GM18508 (cell line): ENCODE measurements around the gene RRP15.

Source experiments
- ATAC-seq: cut with Tn5 transposase; IDR thresholded peaks from one replicate; pipeline ENCODE4 v1.9.1; 2021; ENCODE audit warnings: moderate number of reproducible peaks; ENCODE audit not compliant: insufficient read depth, unreplicated experiment

Gene RRP15

DNA sequence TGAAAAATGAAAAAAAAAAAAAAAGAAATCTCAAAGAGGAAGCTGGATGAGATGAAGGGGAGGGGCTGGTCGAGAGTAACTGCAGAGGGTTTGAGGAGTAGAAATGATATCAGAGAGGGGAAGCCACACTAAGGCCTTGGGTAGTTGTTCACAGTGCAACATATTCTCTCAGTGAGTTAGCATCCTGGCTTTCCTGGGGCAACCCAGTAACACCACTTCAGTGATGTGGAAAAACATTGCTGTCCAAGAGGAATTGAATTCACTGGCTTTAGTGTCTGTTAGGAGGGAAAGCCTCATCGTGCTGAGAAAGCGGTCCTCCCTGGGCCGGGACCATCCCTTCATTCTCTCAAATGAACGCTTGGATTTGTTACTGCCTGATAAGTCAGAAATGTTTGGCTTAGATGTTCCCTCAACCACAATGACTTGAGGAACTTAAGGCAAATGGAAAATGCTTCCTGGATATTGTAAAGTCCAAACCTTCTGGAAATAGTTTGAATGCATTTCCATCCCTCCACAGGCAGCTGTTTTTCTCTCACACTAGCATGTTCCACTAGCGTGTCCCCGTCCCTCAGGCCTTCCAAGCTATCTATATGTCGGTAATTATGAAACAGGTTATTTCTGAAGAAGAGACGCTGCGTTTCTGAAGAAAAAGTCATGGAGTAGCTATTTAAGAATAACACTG is 72.3 kb downstream of the RRP15 start:
- no peak for ATAC-seq

DNA sequence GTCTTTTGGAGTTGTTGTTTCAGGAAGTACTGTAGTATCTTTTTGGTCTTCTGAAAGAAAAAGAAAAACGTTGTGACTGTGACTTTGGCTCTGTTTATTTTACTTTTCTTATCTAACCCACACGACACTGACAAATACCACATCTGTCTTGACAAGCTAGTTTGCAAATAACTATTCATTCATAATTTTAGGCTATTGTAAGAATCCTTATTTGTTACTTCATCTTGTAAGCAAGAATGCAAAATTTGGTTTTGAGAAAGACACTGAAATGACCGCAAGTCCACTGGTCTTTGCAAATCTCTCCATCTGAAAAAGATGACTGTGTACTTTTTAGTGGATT is 72.8 kb downstream of the RRP15 start:
- ATAC-seq, result no peak

DNA sequence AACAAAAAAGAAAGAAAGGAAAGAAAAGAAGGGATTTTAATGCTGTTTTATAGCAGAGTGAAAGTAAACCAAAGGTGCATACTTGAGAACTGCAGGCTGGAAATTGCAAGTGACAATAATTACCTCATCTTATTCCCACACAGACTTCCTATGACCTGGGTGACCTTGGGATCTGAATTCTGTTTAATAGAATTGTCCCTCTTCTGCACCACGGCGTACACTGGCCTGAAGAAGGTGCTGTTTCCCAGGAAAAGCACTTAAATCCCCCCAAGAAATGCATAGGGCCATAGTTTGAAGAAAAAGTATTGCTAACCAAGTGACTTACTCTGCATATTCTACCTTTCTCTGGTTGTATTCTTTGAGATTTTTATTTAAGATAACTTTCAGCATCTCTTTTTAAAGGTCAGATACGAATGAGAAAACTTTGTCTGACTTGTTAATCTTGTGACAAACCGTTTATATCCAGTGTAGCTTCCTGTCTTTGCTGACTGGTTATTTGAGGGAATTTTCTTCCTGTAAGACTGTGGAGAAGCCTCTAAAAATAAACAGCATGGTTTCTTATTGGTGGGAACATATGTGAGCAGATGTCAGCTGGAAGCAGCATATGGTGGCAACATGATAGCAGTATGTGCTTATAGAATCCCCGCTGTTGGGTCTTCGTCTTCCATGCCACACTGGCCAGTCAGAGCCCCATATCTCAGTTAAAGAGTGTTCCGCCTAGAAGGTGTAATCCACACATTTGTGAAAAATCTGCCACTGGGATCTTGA is 76.4 kb downstream of the RRP15 start:
- ATAC-seq, result no peak

DNA sequence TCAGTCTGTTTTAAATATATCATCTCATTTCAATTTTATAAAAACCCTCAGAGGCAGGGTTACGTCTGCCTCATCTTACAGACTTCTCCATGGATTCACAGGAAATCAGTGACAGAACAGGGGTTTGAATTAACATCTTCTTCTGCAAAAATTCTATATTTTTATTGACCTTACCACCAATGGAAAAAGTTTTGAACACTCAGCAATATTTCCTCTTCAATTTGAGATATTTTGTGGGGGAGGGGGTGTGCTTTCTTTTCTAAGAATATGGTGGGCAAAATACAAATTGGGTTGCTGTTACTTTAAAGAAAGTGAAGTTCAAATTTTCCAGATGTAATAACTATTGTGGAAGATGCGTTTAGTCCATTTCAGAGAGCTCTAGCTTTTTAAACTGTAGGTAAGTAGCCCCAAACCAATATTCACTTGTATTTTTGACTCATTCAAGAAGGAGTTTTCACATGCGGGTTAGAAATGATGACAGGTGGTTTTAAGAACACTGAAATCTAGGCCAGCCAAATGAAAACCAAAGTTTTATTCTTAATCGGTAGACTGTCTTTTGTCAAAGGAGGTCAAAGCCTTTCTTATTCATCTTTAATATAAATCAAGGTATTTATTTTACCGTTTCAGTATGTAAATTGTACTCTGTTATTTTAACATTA is 77.5 kb downstream of the RRP15 start:
- ATAC-seq, result no peak

DNA sequence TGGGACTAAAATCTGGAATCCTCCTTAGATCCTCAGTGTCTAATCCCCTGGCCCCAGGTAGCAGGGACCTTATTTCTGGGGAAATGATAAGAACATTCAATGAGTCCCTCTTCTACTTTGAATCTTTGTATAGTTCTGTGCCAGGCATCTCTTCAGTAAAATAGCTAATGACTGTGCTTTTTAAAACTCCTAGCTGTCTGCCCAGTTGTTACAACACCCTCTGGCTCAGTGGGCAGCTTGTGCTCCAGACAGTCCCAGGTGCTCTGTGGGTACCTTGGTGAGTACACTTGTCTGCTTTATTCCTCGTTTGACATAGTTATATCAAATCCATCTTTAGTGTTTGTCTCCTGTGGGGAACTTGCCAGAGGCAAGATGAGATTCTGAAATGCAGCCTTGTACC is 78.0 kb downstream of the RRP15 start:
- ATAC-seq, result no peak

DNA sequence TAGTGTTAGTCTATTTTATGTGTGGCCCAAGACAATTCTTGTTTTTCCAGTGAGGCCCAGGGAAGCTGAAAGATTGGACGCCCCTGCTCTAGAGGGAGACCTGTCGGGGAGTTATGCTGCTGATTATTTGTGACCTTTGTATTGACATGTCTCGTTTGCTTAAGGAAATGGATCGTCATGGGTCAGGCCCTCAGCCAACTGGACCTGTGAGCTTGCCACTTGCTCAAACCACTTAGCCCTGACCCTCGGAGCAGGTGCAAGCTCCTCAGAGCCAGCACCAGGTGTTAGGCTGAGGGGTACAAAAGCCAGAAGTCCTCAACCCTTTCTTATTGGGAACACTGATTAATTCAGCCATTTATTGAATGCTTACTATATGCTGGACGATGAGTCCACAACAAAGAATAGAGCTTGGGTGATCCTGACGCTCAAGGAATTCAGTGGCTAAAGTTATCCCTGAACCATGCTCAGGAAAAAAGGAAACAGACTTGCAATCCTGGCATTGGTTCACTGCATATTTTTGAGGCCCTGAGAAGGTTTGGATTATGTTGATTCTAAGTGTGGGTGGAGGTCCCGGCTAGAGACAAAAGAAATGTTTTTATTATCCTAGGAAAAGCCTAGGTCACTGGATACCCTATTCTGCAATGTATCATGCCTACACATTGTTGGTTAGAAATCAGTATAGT is 79.1 kb downstream of the RRP15 start:
- ATAC-seq, result no peak

DNA sequence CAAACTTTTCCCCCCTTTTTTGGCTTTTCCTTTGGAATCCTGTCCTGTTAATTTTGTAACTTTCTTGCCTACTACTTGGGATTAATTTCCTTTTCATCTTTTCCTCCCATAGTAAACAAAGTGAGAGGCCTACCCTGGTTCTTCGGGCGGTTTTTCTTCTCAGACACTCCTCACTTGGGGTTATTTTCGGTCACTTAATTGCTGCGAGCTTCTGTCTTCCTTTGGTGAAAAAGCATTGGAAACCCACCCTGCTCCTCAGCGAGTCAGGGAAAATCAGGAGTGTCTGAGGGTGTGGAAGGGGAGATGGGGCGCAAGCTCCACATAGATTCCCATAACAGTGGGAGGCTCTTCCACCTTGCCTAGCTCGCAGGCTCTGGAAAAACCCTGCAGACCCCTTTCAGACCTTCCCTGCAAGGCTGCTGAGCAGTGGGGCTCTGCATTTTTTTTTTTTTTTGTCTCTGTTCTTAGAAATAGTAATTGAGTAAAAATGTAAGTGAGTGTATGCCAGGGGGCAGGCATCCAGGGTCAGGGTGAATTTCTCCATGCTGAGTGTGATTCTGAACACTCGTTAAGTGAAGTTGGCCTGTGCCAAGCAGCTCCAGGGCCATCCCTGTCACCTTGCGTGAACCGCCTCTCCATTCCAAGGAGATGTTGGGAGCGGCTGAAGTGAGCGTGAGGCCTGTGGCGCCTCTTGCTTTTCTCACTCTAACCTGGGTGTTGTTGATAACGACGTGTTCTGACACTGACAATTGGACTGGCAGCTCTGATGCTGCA is 80.3 kb downstream of the RRP15 start:
- ATAC-seq, result no peak

DNA sequence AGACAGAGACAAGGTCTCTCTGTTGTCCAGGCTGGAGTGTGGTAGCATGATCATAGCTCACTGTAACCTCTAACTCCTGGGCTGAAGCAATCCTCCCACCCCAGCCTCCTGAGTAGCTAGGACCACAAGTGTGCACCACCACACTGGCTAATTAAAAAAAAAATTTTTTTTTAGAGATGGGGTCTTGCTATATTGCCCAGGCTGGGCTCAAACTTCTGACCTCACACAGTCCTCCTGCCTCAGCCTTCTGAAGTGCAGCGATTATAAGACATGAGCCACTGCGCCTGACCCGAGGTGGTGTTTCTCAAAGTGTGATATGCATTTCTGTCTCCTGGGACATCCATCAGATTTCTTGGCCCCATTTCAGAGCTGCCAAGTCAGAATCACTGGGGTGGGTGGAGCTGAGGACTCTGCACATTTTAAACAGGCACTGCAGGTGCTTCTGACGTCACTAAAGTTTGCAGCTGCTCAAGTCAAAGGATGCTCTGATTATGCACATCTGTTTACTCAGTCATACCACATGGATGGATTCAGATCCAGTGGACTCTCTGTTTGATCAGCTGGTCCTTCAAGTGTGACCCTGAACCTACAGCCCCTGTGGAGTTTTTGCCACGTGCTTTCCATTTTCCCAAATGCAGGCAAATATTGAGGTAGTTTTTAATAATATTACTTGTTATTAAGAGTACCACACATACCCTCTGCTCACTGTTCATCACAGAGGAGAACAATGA is 81.4 kb downstream of the RRP15 start:
- no peak for ATAC-seq

DNA sequence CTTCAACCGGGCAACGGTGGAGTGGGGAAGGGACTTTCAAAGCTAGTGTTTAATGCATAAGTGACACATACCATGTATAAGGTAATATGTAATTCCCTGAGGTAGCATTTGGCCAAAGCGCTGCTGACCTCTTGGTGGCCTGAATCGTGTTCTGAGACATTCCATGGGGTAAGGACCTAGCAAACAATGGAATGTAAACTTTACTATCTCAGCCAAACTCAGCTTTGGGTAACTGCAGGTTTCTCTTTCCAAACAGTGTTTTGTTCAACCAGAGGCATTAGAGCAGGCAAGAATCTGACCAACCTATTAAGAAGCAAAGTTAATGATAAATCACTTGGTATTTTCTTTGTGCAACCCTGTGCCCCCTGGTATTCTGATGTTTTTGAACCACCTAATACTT is 82.0 kb downstream of the RRP15 start:
- no peak for ATAC-seq

DNA sequence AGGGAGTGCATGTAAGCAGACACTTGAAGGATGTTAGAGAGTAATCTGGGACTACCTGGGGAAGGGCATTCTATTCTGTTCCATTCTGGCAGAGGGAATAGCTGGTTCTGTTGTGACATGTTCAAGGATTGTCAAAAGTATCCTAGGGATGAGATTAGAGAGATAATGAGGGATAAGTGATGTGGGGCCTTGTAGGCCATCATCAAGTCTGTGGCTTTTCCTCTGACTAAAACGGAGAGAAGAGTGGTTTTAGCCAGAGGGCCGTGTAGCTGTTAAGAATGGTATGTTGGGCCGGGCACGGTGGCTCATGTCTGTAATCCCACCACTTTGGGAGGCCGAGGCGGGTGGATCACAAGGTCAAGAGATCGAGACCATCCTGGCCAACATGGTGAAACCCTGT is 83.6 kb downstream of the RRP15 start:
- ATAC-seq, result no peak

DNA sequence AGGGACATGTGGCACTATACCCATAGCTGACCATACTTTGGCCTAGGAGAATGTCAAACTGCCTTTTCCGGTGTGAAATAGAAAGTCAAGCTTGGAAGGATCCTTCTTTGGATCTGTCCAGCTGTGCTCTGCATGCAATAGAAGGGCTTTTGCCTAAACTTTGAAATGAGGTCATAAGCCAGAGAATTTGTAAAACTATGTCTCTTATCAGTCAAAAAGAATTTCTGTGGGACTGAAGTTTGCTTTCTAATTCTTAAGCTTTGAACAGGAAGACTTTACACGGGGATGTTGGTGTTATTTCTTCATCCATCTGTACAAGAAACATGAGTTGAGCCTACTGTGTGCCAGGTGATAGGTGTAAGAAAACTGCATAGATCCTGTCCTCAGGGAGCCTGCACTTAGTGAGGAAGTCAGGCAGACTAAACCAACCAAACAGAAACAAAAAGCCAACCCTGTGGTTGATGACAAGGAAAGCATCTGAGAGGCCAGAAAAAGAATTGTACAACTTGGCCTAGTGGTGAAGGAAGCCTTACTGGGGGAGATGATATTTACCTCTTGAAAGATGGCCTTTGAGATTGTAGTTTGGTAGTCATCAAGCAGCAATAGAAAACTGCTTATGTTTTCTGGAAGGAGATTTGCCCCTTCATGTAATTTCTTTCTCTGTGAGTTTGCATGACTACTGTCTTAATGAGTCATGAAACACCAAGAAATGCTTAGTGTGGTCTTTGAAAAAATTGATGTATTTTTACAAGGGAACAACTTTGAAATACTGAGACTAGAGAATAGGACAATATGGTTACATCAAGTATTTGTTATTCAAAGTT is 84.8 kb downstream of the RRP15 start:
- no peak for ATAC-seq

DNA sequence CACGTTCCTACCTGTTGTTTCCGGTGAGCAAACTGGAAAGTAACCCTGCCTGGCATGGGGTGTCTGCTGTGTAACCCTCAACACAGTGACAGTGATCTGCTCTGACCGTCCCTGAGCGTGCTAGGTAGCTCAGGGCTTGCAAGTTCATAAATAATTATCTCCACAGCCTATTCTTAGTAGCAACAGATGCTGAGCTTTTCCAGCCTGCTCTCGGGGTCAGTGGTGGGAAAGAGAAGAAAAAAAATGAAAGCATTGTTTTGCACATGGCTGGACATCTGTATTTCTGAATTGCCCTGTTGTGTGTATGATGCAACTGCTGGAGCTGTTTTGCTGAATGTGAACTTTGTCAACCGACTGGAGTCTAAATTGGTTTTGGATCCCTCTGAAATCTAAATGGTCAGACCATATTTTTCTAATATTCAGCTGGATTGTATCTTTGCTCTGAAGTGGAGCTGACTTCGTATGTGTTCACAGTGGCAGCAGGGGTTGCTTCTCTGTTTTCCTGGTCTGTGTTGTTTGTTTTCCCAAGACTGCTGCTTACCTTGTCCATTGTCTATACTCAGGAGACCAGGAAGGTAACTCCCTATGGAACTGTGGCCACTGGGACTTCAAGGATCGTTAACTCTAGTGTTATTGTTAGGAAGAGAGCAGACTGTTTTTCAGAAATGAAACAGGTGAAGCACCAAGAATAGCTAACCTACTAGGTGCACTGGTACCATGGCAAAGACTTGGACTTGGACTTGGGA is 87.0 kb downstream of the RRP15 start:
- ATAC-seq, result no peak

DNA sequence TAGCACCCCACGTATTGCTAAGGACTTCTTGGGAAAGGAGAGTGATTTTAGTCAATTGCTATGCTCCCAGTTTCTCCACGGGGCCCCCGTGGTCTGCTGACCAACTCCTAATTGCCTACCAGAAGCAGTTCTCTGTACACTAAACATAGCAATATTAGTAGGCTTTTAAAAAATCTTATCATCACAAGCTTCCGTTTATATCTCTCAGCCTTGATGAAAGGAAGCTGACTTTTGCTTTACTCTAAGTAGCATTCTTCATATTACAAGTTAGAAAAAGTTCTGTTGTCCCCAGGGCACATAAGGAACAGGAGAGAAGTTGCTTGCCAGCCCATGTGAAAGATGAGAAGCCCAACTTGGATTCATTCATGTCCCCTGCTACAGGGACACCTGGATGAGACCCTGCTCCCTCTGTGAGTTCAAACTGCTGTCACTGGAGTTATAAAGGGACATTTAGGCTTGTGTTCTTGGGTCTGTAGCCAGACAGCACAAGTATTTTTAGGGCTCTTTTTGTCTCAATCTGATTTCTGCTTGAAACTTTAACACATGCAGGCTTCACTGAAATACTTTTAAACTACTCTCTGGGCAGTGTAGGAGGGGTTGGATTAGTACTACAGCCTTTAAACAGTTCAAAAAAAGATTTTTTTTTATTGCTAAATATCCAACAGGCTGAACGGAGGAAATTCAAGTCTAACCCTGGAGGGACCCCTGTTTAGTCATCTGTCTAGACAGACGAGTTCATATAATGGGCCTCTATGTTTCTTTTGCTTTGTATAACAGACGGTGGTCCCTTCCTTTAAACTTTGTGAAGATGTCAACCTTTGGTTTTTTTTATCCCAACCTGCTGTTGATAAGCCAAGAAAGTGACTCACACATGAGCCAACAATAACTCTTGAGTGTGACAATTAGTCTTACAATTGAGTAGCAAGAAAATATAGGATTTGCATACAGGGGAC is 89.6 kb downstream of the RRP15 start:
- ATAC-seq, result no peak

DNA sequence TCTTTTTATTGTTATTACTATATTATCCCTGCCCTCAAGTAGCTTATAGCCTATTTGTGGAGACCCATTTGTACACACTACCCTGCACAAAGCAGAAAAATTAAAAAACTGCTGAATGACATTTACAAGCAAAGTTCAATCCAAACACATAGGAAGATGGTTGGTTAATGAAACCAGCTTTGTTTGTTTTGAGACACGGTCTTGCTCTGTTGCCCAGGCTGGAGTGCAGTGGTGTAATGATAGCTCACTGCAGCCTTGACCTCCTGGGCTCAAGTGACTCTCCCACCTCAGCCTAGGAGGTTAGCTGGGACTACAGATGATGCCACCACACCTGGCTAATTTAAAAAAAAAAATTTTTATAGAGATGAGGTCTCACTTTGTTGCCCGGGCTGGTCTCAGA is 91.6 kb downstream of the RRP15 start:
- ATAC-seq, result no peak

DNA sequence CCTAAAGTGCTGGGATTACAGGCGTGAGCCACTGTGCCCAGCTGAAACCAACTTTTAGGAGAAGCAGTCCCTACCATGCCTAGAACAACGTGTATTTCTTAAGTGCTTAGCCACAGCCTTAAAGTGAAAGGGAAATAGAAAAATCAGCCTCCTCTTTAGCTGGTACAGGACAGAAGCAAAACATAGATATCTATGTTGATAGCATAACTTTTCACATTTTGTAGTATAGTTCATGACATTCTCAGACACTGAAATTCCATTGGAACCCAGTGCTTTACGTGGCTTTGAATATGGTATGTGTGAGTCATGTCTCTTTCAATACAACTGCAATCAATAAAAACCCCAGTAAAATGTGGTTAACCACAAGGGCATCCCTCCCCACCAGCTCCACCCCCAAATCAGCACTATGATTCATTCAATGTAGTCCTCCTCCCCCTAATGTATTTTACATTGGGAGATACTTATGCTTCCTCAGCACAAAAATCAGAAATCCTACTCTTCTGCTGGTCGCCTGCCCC is 92.1 kb downstream of the RRP15 start:
- ATAC-seq, result peak; percentile 82

DNA sequence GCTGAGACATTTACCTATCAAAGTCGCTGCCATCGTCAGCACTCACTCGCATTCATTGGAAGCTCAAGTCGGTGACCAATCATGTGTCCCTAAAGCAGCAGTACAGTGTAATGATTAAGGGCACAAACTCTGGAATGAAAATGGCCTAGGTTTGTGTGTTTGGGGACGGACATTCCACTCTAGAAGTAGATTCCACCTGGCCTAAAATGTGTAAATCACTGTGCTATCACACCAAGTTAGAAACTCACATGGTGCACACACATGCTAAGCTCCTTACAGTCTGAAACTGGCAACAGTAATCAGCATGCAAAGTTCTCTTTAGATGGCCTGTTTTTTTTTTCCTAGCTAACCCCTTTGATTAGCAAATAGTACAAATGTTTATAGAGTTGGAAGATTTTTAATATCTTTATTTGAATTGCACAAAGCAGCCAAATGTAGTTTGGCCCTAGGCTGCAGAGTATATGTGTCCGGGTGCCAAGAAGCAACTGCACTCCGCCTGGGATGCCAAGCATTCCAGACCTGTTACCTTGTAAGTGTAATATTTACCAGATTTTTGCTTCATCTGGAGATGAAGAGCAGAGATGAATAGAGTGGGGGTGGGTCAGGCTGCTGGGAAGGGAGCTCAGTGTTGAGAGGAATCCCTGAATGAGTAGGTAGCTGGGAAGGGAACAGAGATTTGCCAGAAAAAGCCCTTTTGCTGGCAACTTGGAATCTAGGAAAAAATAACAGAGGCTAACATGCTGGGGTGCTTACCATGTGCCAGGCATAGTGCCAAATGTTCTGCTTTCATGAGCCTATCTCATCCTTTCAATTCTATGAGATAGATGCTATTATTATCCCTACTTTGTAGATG is 95.3 kb downstream of the RRP15 start:
- ATAC-seq, result no peak
